NCI-H2081 (cell line): ENCODE results near the gene DLK2.
A peak's percentile ranks its signal among the peaks of the same experiment; 100 is the strongest.
"Not testable (repeated sequence)": the region's sequence is repeated elsewhere in the genome, so short reads cannot be mapped to it uniquely, and the experiment has no call there.

Experiments used
- DNase-seq, 2 experiments: peaks; one replicate each; lab custom pipeline; 2025; lab: John Stamatoyannopoulos, UW

Gene DLK2

GRCh38 chr6:43455531-43456428, at the start of gene DLK2:
Gene DLK2 (minus strand): TSS chr6:43455548. CDS start chr6:43454825, 723 bp downstream.
- DNase-seq, result peak; percentile 7 to 9

GRCh38 chr6:43503443-43503842, 48.1 kb upstream of the DLK2 start:
- no peak for DNase-seq

GRCh38 chr6:43502666-43503065, 47.3 kb upstream of the DLK2 start:
- DNase-seq, result no peak

- DNase-seq, result no peak
These were observed 45.6 kb upstream of the DLK2 start for GRCh38 chr6:43500921-43501320.

DNA sequence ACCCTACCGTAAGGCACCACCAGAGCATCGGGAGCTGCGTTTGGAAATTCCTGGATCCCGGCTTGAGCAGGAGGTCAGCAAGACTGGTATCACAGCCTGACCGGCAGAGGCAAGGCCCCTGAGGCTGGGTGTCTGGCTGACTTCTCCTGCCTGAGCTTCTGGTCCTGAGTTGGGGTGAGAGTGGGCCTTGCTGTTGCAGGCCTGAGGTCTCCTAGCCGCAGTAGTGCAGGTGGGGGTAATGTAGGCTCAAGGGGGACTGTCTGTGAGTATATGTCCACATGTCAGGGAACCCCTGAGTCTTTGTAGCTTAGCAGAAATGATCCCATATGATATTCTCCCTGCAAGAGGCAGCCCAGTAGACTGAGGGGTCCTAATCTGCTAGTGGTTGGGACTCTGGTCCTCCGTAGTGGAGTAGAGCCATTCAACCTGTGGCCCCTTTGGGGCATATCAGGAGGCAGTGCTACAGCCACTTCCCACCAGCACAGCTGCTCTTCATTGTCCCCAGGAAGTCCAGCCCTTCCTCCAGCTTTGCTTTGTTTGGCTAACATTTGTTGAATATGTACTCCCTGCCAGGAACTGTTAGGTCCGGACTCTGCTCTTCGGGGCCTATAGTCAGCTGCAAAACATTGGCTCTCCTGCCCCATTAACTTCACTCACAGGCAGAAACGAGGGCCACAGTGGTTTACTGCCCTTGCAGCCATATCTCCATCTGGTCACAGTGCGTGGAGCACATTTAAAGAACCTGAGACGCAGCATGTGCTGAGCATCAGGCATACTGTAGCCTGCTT, 43.9 kb upstream of the DLK2 start:
- peak; percentile 31 to 77 for DNase-seq

DNA sequence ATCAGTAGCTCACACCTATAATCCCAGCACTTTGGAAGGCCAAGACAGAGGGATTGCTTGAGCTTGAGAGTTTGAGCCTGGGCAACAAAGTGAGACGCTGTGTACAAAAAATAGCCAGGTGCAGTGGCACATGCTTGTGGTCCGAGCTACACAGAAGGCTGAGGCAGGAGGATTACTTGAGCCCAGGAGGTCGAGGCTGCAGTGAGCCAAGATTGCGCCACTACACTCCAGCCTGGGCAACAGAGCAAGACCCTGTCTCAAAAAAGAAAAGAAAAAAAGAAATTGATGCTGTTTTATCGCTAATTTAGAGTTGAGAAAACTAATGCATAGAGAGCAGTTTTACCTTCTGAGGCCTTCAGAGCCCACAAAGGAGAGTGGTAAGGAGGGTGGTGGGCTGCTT, 42.9 kb upstream of the DLK2 start:
- not testable (repeated sequence) for DNase-seq

- DNase-seq, result no peak
These were observed 42.3 kb upstream of the DLK2 start for GRCh38 chr6:43497689-43498088.

- no peak for DNase-seq
These were observed 41.7 kb upstream of the DLK2 start for GRCh38 chr6:43497129-43497396.

DNA sequence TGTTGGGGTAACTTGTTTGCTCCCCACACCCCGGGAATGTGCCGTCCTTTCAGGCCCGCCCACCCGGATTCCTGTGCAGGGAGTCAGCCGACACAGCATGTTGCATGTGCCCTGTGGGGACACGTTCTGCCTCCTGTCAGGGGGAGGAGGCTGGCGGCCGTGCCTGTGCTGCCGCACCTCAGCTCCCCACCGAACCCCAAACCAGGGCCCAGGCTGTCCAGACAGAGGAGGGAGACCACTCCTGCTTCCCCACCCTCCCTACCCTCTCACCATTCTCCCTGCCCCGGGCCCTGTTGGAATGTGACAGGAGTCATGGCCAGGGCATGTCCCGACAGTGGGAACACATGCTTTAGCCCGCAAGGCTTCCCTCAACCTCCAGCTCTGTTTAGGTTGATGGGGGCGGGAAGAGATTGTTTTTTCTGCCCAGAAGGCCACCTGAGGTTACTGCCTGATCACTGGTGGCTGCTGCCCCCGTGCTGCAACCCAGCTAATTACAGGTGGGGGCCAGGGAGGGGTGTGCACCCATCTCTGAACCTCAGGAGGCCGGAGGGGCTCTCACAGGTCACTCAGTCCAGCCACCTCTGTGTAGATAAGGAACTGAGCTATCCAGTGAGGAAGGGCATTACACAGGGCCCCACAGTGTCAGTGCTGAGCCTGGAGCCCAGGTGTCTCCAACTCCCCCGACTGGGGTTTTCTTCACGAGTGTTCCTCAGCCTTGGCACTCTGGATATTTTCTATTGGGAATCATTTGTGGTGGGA, 41.2 kb upstream of the DLK2 start:
- DNase-seq, result no peak

DNA sequence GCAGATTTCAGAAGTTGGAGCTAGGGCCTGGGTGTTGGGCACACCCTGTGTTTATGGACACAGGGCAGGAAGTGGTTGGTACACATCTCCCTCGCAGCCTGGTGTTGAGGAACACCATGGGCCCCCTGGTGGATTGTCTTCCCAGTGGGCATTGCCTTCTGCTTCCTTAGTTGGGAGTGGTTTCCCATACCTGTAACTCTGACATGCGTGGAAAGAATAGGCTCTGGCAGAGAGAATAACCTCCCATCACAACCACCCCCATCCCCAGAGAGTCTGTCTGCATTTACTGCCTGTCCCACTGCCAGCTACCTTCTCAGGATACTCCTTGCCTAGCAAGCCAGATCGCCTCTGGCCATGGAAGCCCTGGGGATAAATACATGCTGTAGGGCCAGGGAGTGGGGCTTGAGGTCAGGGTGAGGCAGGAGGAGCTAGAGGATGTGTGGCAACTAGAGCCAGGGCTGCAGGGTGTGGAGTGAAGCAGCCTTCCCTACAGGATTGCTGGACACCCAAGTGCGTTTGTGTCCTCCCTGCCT, 40.1 kb upstream of the DLK2 start:
- no peak for DNase-seq

GRCh38 chr6:43494766-43495165, 39.4 kb upstream of the DLK2 start:
- no peak for DNase-seq

DNA sequence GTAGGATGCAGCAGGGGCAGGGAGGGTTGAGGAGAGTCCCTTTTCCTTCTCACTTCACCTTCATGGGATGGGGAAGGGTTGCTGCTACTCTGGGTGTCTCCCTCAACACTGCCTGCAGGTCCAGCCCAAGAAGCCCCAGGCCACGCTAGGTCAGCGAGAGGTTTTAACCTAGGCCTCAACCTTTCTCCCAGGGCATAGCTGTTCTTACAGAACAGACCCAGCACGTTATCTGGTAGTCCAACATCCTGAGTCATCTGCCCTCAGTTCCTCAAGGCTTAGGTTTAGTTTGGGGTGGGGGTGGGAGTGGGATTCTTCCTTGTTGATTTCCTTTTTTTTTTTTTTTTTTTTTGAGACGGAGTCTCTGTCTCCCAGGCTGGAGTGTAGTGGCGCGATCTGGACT, 39.0 kb upstream of the DLK2 start:
- no peak for DNase-seq

- no peak for DNase-seq
These were observed 38.5 kb upstream of the DLK2 start for GRCh38 chr6:43493833-43494232.

- DNase-seq, result no peak
These were observed 37.9 kb upstream of the DLK2 start for GRCh38 chr6:43493230-43493629.

DNA sequence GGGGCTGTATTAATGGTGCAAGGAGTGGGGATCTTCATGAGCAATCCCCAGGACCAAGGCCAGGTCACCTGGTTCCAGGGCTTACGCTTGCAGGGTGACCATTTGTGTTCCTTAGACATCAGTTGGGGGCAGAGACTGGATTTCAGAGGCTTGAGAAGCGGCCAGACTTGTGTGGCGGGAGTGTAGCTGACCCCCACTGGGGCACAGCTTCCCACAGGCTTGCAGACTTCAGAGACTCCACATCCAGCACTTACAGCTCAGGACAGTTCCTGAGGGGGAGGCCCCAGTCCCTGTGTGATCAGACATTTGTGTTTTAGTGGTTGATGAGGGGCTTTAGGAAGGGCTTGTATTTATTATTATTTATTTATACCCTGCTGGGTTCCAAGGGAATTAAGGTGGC, 37.3 kb upstream of the DLK2 start:
- DNase-seq, result peak in 1 of 2 experiments; percentile 16

GRCh38 chr6:43491750-43492661, 36.7 kb upstream of the DLK2 start:
- peak in 1 of 2 experiments; percentile 41 for DNase-seq

DNA sequence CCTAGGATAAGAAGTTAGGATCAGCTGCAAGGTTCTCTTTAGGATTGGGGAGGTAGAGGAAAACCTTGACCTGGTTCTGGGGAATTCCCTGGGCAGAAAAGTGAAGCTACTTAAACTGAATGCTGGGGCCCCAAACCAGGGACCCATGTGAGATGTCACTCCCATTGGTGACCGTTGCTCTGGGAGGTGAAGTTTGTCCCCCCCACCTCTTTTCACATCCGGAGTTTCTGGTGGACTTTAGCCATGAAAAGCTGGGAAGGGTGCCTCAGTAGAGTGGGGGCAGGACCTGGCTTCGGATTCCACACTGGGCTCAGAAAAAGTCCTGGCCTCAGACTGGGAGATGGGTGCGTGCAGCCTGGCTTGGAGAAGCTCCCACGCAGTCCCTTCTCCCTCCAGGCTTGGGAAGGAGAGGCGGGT, 35.2 kb upstream of the DLK2 start:
- DNase-seq, result no peak

DNA sequence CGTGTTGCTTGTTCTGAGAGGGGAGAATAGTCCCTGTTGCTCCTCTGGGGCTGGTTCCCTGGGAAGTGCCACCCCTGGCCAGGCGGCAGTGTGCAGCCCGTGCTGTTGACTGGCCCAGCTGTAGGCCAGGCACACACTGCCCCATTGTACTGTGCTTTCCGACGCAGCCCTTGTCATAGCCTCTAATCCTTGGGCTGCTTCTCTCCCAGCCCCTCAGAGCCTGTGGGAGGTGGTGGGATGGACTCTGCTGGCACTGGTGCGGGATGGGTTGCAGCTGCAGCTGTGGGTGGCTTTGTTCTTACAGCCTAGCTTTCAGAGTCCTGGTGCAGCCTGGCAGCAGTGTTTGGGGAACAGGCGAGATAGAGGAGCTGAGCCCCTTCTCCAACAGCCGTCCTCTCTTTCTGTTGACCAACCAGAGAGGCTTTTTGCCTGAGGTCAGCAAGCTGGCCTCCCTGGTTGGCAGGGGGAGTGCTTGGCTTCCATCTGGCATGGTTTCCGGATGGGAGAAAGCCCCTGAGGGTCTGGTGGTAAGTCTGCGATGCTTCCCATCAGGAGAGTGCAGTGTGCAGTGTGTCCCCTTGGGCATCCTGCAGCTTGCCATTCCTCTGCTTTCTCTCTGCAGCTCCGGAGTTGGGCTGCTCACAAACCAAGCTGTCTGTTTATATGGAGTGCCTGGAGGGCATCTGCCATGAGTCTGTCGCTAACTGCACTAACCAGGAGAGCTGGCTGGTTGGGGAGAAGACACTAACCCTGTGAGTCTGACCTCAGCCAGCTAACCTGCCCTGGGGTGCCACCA, 34.1 kb upstream of the DLK2 start:
- DNase-seq, result no peak

DNA sequence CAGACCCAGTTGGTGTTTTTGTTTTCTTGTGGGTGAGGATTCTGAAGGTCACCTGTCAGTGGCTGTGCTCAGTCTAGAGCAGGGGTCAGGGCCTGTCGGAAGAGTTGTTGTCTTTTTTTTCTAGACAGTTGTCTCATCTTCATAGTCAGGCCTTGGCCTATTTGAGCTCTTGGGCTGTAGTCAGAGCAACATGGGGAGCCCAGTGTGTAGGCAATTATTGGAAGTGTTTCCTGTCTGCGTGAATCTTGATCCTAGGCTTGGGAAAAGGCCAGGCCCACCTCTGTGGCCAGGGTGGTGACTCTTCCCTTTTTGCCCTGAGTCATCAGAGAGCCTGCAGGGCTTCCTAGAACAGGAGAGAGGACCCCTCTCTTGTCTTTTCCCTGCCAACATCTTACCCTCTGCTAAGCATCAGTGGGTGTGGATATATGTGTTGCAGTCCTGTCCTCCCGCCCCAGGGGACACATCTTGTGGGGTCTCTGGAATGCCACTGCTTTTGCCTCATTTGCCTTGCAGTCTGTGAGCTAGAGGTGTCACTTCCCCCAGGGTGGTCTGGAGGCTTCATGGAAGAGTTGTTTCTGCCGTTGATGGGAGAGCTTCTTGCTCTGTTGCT, 33.4 kb upstream of the DLK2 start:
- no peak for DNase-seq
